ENCODE results near the gene FTSJ3. TPM values are rescaled to one million over a fixed set of nuclear protein-coding genes. Genes with fewer than 3 reads are reported as not detected.

FTSJ3 gene
- total RNA-seq, 1 donor from 2014 or later = 18.2 TPM

DNA sequence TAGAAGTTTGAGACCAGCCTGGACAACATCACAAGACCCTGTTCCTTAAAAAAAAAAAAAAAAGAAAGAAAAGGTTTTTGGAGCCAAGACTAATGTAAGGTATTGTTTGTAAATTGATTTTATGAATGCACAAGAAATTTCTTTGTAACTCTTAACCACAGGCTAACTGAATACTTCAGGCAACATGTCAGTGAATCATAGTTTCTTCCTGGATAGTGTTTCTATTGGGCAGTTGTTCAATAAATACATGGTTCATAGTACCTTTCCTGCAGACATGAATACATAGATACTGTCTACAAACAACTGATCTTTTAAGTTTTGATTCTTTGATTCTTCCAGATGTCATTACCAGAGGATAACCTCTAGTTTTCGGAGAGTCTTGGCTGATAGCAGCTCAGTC, 41.9 kb downstream of the FTSJ3 start:
- H3K4me1 ChIP-seq = no peaks in the 10 kb centered on the region
- no peaks in the 10 kb centered on the region for H3K27me3 ChIP-seq
- peaks cover 37 to 41% of the 10 kb centered on the region in 2 donors for H3K36me3 ChIP-seq
- TF ChIP-seq, protein P1, sequence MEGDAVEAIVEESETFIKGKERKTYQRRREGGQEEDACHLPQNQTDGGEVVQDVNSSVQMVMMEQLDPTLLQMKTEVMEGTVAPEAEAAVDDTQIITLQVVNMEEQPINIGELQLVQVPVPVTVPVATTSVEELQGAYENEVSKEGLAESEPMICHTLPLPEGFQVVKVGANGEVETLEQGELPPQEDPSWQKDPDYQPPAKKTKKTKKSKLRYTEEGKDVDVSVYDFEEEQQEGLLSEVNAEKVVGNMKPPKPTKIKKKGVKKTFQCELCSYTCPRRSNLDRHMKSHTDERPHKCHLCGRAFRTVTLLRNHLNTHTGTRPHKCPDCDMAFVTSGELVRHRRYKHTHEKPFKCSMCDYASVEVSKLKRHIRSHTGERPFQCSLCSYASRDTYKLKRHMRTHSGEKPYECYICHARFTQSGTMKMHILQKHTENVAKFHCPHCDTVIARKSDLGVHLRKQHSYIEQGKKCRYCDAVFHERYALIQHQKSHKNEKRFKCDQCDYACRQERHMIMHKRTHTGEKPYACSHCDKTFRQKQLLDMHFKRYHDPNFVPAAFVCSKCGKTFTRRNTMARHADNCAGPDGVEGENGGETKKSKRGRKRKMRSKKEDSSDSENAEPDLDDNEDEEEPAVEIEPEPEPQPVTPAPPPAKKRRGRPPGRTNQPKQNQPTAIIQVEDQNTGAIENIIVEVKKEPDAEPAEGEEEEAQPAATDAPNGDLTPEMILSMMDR (IDR thresholded peaks at IDR 0.05) = no peak
- DNase-seq (ENCODE audit: low spot score in 2 of 2) = no peak
- intact Hi-C loops (cut with DNase I) = no loop called here
- H3K9me3 ChIP-seq = no peaks in the 10 kb centered on the region
- H3K27ac ChIP-seq = no peak overlapping the region
- H3K4me3 ChIP-seq = no peak overlapping the region

- no peaks in the 10 kb centered on the region for H3K27me3 ChIP-seq
- no peak overlapping the region for H3K27ac ChIP-seq
- no peaks in the 10 kb centered on the region for H3K4me1 ChIP-seq
- peaks cover 21 to 22% of the 10 kb centered on the region in 2 donors for H3K36me3 ChIP-seq
- intact Hi-C loops (cut with DNase I) = no loop called here
- no peaks in the 10 kb centered on the region for H3K9me3 ChIP-seq
- TF ChIP-seq, protein P1 (IDR thresholded peaks at IDR 0.05) = no peak
- no peak for DNase-seq (ENCODE audit: low spot score in 2 of 2)
- no peak overlapping the region for H3K4me3 ChIP-seq
These were observed 43.9 kb downstream of the FTSJ3 start for GRCh38 chr17:63783522-63783921.

DNA sequence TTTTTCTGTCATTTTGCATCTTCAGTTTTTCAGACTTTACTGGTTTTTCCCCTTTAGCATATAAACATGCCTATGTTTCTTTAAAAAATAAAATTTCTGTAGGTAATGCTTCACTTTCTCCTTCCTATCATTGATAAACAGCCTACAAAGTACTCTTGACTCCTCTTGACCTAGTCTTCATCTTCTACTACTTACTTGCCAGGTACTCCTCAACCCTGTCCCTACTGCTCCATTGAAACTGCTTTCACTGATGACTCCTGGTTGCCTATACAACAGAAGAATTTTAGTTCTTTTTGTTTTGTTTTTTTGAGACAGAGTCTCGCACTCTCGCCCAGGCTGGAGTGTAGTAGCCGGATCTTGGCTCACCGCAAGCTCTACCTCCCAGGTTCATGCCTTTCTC, 46.5 kb downstream of the FTSJ3 start:
- intact Hi-C loops (cut with DNase I) = no loop called here
- Histone ChIP-seq H3K27ac (no peak overlapping the region), H3K4me3 (no peak overlapping the region), H3K27me3 (no peaks in the 10 kb centered on the region), H3K36me3 (peaks cover 10 to 15% of the 10 kb centered on the region in 2 donors), H3K9me3 (no peaks in the 10 kb centered on the region), H3K4me1 (peaks cover 2 to 3% of the 10 kb centered on the region in 2 donors)
- TF ChIP-seq, protein P1 (IDR thresholded peaks at IDR 0.05) = no peak
- no peak for DNase-seq (ENCODE audit: low spot score in 2 of 2)

DNA sequence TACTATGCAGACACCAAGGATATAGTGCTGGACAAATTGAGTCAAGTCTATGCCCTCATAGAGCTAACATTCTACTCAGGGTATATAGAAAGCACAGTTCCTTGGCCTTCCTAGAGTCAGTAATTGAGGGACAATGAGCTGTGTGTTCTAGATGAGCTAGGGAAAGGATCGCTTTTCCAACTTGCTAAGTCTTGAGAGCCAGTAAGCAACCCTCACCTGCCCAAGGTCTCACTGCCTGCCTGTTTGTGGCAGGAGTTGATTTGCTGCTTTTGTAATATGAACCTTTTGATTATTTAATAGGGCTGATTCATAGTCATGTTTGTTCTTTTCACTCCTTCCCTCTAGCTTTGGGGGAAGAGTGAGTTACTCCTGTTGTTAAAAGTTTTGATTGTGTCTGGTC, 47.0 kb downstream of the FTSJ3 start:
- TF ChIP-seq, protein P1 (IDR thresholded peaks at IDR 0.05) = no peak
- no peaks in the 10 kb centered on the region for H3K9me3 ChIP-seq
- intact Hi-C loops (cut with DNase I) = no loop called here
- H3K4me3 ChIP-seq = no peak overlapping the region
- H3K4me1 ChIP-seq = peaks cover 4 to 6% of the 10 kb centered on the region in 2 donors
- no peak for DNase-seq (ENCODE audit: low spot score in 2 of 2)
- H3K36me3 ChIP-seq = peaks cover 10 to 15% of the 10 kb centered on the region in 2 donors
- H3K27ac ChIP-seq = no peak overlapping the region
- H3K27me3 ChIP-seq = no peaks in the 10 kb centered on the region

- Histone ChIP-seq H3K27me3 (no peaks in the 10 kb centered on the region), H3K27ac (no peak overlapping the region), H3K9me3 (no peaks in the 10 kb centered on the region), H3K4me1 (peaks cover 4 to 25% of the 10 kb centered on the region in 2 donors), H3K36me3 (peaks cover 7 to 11% of the 10 kb centered on the region in 2 donors), H3K4me3 (peak overlapping the region; percentile 89 to 97)
- no peak for DNase-seq (ENCODE audit: low spot score in 2 of 2)
- intact Hi-C loops (cut with DNase I) = no loop called here
- TF ChIP-seq, protein P1 (IDR thresholded peaks at IDR 0.05) = no peak
These were observed 52.0 kb downstream of the FTSJ3 start for GRCh38 chr17:63775420-63775819.

DNA sequence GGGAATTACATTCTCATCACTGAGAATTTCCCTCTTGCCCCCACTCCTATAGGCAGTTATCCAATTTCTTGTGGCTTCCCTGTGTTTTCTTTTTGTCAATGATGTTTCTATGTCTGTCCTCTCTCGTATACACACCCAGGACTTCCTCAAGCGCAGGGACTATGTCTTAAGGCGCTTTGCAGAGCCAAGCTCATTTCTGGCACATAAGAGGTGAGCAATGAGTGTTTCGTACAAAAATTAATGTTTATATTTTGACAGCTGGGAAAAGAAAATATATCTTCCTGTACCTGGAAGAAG, 52.5 kb downstream of the FTSJ3 start:
- intact Hi-C loops (cut with DNase I) = no loop called here
- Histone ChIP-seq H3K4me3 (peak overlapping the region; percentile 89 to 97), H3K27me3 (no peaks in the 10 kb centered on the region), H3K4me1 (peaks cover 4 to 25% of the 10 kb centered on the region in 2 donors), H3K27ac (peak overlapping the region; percentile 97 to 98), H3K36me3 (peaks cover 6 to 11% of the 10 kb centered on the region in 2 donors), H3K9me3 (no peaks in the 10 kb centered on the region)
- no peak for DNase-seq (ENCODE audit: low spot score in 2 of 2)
- TF ChIP-seq, protein P1 (IDR thresholded peaks at IDR 0.05) = no peak
